HCT116 (cell line): ENCODE results near the gene WNK2. TPM values are rescaled to one million over a fixed set of nuclear protein-coding genes. Genes with fewer than 3 reads are reported as not detected.

ENCODE experiments used
- ATAC-seq: fragments of 200-7000 bp; cut with Tn5 transposase; 2 replicates; pipeline ENCODE4 v1.9.1; 2020; ENCODE audit warnings: mild to moderate bottlenecking, moderate library complexity
- BruUV-seq: library from RNA; stranded (reverse); fragments of 400-500 nt; replicated peaks from 2 replicates; lab custom pipeline; 2021; lab: Mats Ljungman, UMichigan
- CTCF ChIA-PET: fragments of 300-600 bp; sonication (Branson Sonifier 250); formaldehyde crosslinking; loops from one replicate; lab custom pipeline; 2021; ENCODE audit warnings: antibody characterized with exemption; lab: Charles Lee
- POLR2A ChIA-PET: fragments of 300-600, 350-600 bp; sonication (Branson Sonifier 250); formaldehyde crosslinking; loops from one replicate; lab custom pipeline; 2021; ENCODE audit warnings: antibody characterized with exemption; lab: Charles Lee
- RAD21 ChIA-PET, 2 experiments: fragments of 300-600 bp; sonication (Branson Sonifier 250); formaldehyde crosslinking; loops; one replicate each; lab custom pipeline; 2023; ENCODE audit warnings: low total read pairs in 2 of 2; ENCODE audit not compliant: uncharacterized antibody in 2 of 2, unreplicated experiment in 2 of 2, low non-redundant PET in 1 of 2; lab: Charles Lee
- DNase-seq: peaks from one replicate; pipeline ENCODE4 v3.0.0-alpha.2; 2010; ENCODE audit warnings: low read depth, low spot score
- H2AFZ ChIP-seq: fragments of 200-600 bp; shearing (Covaris generic), sonication (generic); 2 replicates; pipeline ENCODE4 v1.6.1; 2017; ENCODE audit warnings: low read depth, mixed run types, mixed read lengths, antibody characterized with exemption, low read length; ENCODE audit not compliant: poor library complexity, severe bottlenecking
- H3K27ac ChIP-seq: 2 replicates; pipeline ENCODE4 v1.5.1; 2012; ENCODE audit warnings: low read depth, low read length
- H3K27me3 ChIP-seq: fragments of 200-600 bp; sonication (generic); 2 replicates; pipeline ENCODE4 v1.6.1; 2016; ENCODE audit warnings: mixed run types, low read length, mixed read lengths; ENCODE audit not compliant: insufficient read depth
- H3K36me3 ChIP-seq, 2 experiments: fragments of 200-500 bp in 1 of 2; fragments of 200-600 bp in 1 of 2; sonication (Bioruptor generic) in 1 of 2; sonication (generic) in 1 of 2; 2 replicates each; pipeline versions ENCODE4 v1.5.1 to v1.6.1; 2014 to 2016; ENCODE audit warnings: low read length in 2 of 2, inconsistent platforms in 1 of 2, mixed read lengths in 1 of 2, mixed run types in 1 of 2; ENCODE audit not compliant: insufficient read depth in 2 of 2, control insufficient read depth in 1 of 2
- H3K4me1 ChIP-seq, 2 experiments: fragments of 200-600 bp in 1 of 2; sonication (generic) in 1 of 2; 2 replicates each; pipeline versions ENCODE4 v1.5.1 to v1.6.1; 2012 to 2017; ENCODE audit warnings: low read length in 2 of 2, inconsistent platforms in 1 of 2, mild to moderate bottlenecking in 1 of 2, mixed read lengths in 1 of 2, mixed run types in 1 of 2, moderate library complexity in 1 of 2; ENCODE audit not compliant: insufficient read depth in 2 of 2, control insufficient read depth in 1 of 2
- H3K4me2 ChIP-seq: fragments of 200-600 bp; sonication (generic); 2 replicates; pipeline ENCODE4 v1.6.1; 2017; ENCODE audit warnings: mixed run types, low read length, mixed read lengths
- H3K4me3 ChIP-seq, 2 experiments: fragments of 200-600 bp in 1 of 2; sonication (generic) in 1 of 2; replicated peaks in 1 of 2; 2 replicates each; pipeline ENCODE4 v1.5.1; 2011 to 2016; ENCODE audit warnings: low read length in 2 of 2, control low read depth in 1 of 2, low read depth in 1 of 2, mild to moderate bottlenecking in 1 of 2, mixed read lengths in 1 of 2, mixed run types in 1 of 2
- H3K79me2 ChIP-seq: fragments of 200-600 bp; sonication (generic); 2 replicates; pipeline ENCODE4 v1.6.1; 2017; ENCODE audit warnings: mild to moderate bottlenecking, mixed run types, low read length, moderate library complexity, mixed read lengths; ENCODE audit not compliant: insufficient read depth
- H3K9ac ChIP-seq: fragments of 200-600 bp; sonication (generic); 2 replicates; pipeline ENCODE4 v1.6.1; 2016; ENCODE audit warnings: low read length, mixed read lengths
- H3K9me2 ChIP-seq: fragments of 200-600 bp; sonication (generic), shearing (Covaris generic); 2 replicates; pipeline ENCODE4 v1.6.1; 2017; ENCODE audit warnings: mixed run types, mild to moderate bottlenecking, moderate library complexity; ENCODE audit not compliant: insufficient read depth
- H3K9me3 ChIP-seq, 2 experiments: fragments of 200-500 bp in 1 of 2; fragments of 200-600 bp in 1 of 2; sonication (Bioruptor generic) in 1 of 2; sonication (generic) in 1 of 2; 2 replicates each; pipeline ENCODE4 v1.6.1; 2014 to 2017; ENCODE audit warnings: low read length in 2 of 2, mixed read lengths in 2 of 2, inconsistent platforms in 1 of 2, low read depth in 1 of 2, mild to moderate bottlenecking in 1 of 2, mixed run types in 1 of 2, moderate library complexity in 1 of 2; ENCODE audit not compliant: control insufficient read depth in 1 of 2, insufficient read depth in 1 of 2
- H4K20me1 ChIP-seq: fragments of 200-600 bp; sonication (generic), shearing (Covaris generic); 2 replicates; pipeline ENCODE4 v1.6.1; 2017; ENCODE audit warnings: mixed run types, mild to moderate bottlenecking, moderate library complexity; ENCODE audit not compliant: insufficient read depth
- CTCF ChIP-seq, 3 experiments: fragments of 200-600 bp in 1 of 3; sonication (generic) in 1 of 3; IDR thresholded peaks in 2 of 3; conservative IDR thresholded peaks in 1 of 3; 2 replicates each; pipeline ENCODE4 v1.5.1; 2012 to 2017; ENCODE audit warnings: low read depth in 2 of 3, low read length in 2 of 3, antibody characterized with exemption in 1 of 3, borderline replicate concordance in 1 of 3, control low read depth in 1 of 3, mild to moderate bottlenecking in 1 of 3, mixed read lengths in 1 of 3, mixed run types in 1 of 3, moderate library complexity in 1 of 3; ENCODE audit not compliant: insufficient read depth in 1 of 3
- EZH2 ChIP-seq: fragments of 200-600 bp; sonication (generic); IDR thresholded peaks from 2 replicates; pipeline ENCODE4 v1.6.1; 2017; ENCODE audit warnings: antibody characterized with exemption, mixed run types
- FOSL1 ChIP-seq: IDR thresholded peaks from 2 replicates; pipeline ENCODE4 v1.6.1; 2012; ENCODE audit warnings: low read depth
- SIN3A ChIP-seq: IDR thresholded peaks from 2 replicates; pipeline ENCODE4 v1.6.1; 2012; ENCODE audit warnings: low read depth
- ZFX ChIP-seq: fragments of 450-650 bp; IDR thresholded peaks from 2 replicates; pipeline ENCODE4 v1.6.1; 2017
- intact Hi-C: fragments of 100-400 bp; cut with micrococcal nuclease; formaldehyde crosslinking; loops from 2 replicates; pipeline ENCODE4 v1.10.0; 2022
- total RNA-seq: library from RNA; stranded (reverse); gene quantifications from one replicate; pipeline ENCODE4 v1.2.1, GENCODE V29; 2021; ENCODE audit not compliant: unreplicated experiment

Gene WNK2
- total RNA-seq, 1 experiment from 2014 or later, result 24.4 TPM

GRCh38 chr9:93149361-93149760 is 34.6 kb upstream of the WNK2 start:
- CTCF ChIA-PET, result no interaction called here
- intact Hi-C loops, result no loop called here
- Histone ChIP-seq H3K4me1 (peaks cover 2 to 4% of the 10 kb centered on the region in 2 experiments), H3K9me2 (no peaks in the 10 kb centered on the region), H3K36me3 (no peaks in the 10 kb centered on the region), H4K20me1 (no peaks in the 10 kb centered on the region), H3K79me2 (no peaks in the 10 kb centered on the region), H3K27ac (no peak overlapping the region), H3K9ac (no peak overlapping the region)
- no peak for DNase-seq
- POLR2A ChIA-PET, result no interaction called here
- RAD21 ChIA-PET, result no interaction called here
- no peak for TF ChIP-seq EZH2
- TF ChIP-seq, all 23 proteins: peak for 0
- Histone ChIP-seq H3K4me2 (no peak overlapping the region), H3K4me3 (no peak overlapping the region), H2AFZ (no peak overlapping the region), H3K9me3 (peaks cover 0 to 6% of the 10 kb centered on the region in 2 experiments; a peak in 1 of 4 replicates), H3K27me3 (no peaks in the 10 kb centered on the region)
- BruUV-seq, result no TSS peak
- ATAC-seq, result no peak

GRCh38 chr9:93151097-93151784 is 32.7 kb upstream of the WNK2 start:
- RAD21 ChIA-PET, result no interaction called here
- no peaks in the 10 kb centered on the region for H3K79me2 ChIP-seq
- no peaks in the 10 kb centered on the region for H3K4me1 ChIP-seq
- no peaks in the 10 kb centered on the region for H4K20me1 ChIP-seq
- POLR2A ChIA-PET, result no interaction called here
- CTCF ChIA-PET, result no interaction called here
- peaks cover 0 to 6% of the 10 kb centered on the region in 2 experiments; a peak in 1 of 4 replicates for H3K9me3 ChIP-seq
- intact Hi-C loops, result loop anchor here (5.0 kb wide), 1 partner anchor 44 kb away; no protein-coding TSS in a partner anchor
- no peaks in the 10 kb centered on the region for H3K36me3 ChIP-seq
- DNase-seq, result no peak
- no peak overlapping the region for H3K4me2 ChIP-seq
- no peak for ATAC-seq
- H3K4me3 ChIP-seq, result no peak overlapping the region
- no peak for TF ChIP-seq SIN3A
- no peak for TF ChIP-seq CTCF (IDR thresholded peaks at IDR 0.05 in 2 of 3, conservative IDR thresholded peaks at IDR 0.05 in 1 of 3; ENCODE audit: borderline replicate concordance in 1 of 3, insufficient read depth in 1 of 3, low read depth in 2 of 3, low read length in 2 of 3)
- TF ChIP-seq EZH2, result no peak
- TF ChIP-seq ZFX, result no peak
- TF ChIP-seq FOSL1, result no peak
- TF ChIP-seq, all 23 proteins: peak for 0
- BruUV-seq, result no TSS peak
- no peaks in the 10 kb centered on the region for H3K9me2 ChIP-seq
- H2AFZ ChIP-seq, result no peak overlapping the region
- H3K9ac ChIP-seq, result no peak overlapping the region
- H3K27me3 ChIP-seq, result no peaks in the 10 kb centered on the region
- no peak overlapping the region for H3K27ac ChIP-seq
